Hypothalamus (tissue), 51 donors: ENCODE data around the gene TMEM161B.
"Not testable (repeated sequence)": the region's sequence is repeated elsewhere in the genome, so short reads cannot be mapped to it uniquely, and the experiment has no call there.

ENCODE experiments used
- DNase-seq, 51 donors: peaks; one replicate each; lab custom pipeline; 2025; lab: John Stamatoyannopoulos, UW

TMEM161B gene

DNA sequence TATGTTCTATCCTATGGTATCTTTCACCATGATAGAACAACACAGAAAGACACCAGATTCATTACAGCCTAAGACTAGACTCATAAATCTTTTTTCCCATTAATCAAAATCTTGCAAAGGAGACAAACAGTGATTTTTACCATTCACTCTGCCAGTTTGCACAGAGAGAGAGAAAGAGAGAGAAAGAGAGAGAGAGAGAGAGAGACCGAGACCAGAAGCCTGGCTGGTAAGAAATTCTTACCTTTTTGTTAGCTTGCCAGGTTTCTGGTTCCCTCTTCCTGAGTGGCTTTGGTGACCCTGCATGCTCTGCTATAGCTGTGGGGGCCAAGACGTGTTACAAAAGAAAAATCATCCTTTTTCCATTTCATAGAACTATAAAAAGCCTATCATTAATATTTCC, 18.6 kb downstream of the TMEM161B start:
- DNase-seq: no peak

DNA sequence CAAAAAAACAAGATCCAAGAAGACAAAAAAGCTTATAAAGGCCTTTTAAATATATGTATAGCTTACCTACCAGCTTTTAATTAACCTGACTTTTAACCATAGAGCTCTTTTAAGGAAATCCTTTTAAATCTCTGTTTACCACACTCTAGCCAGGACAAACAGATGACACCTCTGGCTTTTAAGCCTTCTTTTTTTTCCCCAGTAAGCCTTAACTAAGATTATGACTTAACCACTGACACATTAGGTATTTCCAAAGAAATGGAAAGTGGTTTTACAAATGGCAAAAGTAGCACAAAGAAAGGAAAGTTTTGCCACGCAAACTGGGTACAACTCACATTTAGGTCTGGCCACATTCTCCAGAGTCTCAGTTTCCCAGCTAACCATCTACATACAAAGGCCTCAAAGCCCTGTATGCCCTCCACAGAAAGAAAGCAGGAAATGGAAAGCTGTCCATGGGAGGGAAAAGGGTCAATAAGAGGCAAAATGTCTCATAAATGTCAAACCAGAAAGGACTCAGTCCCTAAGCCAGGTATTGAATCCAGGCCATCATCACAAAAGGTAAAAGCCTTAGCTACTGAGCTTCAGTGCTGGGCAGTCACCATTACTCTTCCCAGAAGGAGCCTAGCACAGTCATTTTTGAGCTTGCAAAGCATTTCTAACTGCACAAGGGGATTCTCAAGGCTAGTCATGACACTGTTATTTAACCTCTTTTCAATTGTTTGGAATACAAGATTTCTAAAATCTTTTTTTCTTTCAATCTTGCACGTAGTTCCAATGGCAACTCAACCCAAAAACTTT, 19.7 kb downstream of the TMEM161B start:
- no peak for DNase-seq

DNA sequence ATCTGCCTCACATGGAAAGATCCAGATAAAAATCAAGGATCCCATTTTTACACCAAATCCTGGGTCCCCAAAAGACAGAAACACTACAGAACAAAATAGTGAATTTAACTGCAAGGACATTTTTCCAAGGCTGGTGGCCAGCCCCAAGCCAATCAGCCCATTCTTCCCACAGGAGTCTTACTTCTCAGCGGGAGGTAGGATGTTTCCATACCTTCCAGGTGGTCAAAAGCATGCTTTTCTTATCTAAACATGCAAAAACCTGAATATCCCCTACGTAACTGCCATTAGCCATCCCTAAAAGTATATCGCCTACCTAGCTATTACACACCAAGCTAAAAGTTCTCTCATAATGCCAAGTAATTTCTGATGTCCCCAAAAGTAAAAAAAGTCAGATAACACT, 20.6 kb downstream of the TMEM161B start:
- no peak for DNase-seq

DNA sequence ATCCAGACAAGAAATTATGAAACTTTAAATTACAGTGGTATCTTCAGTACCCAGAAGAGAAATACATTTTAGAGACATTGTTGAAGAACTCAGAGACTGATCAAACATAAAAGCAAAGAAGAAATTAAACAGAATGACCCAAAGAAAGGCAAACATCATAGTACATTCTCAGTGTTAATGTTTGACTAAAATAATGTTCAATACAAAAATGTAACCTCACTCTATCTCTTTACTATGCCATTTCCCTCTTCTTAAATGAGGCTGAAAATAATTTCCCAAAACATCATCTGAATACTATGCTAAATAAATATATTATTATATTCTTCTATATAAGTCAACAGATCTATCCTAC, 22.8 kb downstream of the TMEM161B start:
- no peak for DNase-seq

DNA sequence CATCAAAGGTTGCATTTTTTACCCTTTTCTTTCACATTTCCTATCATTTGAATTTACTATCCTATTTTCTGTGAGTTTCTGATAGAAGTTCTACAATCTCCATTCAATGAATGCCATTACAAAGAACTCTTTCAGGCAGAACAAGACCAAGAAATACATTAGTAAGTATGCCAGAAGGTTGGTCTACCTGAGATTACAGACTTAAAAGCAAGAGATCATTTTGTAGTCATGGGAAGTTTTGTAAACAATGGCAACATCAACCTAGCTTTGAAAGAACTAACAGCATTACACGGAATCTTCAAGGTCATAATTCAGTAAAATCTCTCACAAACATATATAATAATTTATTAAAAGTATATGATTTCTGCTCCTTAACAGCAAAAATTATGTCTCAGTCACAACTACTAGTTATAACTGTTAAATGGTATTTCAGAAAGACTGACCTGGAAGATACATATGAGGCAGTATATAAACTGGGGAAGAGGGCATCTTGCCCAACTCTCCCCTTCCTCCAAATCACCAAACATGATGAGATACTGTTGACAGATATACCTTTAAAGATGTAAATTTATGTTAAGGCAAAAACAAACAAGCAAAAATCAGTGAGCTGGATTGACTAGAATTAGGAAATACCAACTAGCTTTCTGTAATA, 23.3 kb downstream of the TMEM161B start:
- no peak for DNase-seq

DNA sequence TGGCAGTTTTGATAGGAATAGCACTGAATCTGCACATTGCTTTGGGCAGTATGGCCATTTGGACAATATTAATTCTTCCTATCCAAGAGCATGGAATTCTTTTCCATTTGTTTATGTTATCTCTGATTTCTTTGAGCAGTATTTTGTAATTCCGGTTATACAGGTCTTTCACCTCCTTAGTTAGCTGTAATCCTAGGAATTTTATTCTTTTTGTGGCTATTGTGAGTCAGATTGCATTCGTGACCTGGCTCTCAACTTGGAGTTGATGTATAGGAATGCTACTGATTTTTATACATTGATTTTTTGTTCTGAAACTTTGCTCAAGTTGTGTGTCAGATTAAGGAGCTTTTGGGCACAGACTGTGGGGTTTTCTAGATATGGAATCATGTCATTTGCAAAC, 24.0 kb downstream of the TMEM161B start:
- no peak for DNase-seq

DNA sequence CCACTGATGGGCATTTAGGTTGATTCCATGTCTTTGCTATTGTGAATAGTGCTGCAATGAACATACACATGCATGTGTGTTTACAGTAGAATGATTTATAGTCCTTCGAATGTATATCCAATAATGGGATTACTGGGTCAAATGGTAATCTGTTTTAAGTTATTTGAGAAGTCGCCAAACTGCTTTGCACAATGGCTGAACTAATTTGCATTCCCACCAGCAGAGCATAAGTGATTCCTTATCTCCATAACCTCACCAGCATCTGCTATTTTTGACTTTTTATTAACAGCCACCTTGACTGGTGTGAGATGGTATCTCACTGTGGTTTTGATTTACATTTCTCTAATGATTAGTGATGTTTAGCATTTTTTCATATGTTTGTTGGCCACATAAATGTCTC, 25.2 kb downstream of the TMEM161B start:
- not testable (repeated sequence) for DNase-seq

DNA sequence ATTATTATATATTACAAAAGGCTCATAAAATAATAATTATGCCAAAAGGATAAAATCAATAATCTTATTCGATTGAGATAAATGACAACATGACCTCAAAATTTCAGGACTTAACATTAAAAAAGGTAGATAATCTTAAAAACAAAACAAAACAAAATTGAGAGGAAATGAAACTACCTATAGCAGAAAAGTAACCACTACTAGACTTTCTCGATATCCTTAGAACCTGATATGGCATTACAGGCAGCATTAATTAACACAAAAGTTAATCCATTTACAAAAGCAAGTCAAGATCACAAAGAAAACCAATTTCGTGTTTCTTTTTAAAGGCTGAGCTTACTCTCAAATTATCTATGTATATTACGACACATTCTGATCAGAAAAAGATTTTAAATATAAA, 29.9 kb downstream of the TMEM161B start:
- no peak for DNase-seq

DNA sequence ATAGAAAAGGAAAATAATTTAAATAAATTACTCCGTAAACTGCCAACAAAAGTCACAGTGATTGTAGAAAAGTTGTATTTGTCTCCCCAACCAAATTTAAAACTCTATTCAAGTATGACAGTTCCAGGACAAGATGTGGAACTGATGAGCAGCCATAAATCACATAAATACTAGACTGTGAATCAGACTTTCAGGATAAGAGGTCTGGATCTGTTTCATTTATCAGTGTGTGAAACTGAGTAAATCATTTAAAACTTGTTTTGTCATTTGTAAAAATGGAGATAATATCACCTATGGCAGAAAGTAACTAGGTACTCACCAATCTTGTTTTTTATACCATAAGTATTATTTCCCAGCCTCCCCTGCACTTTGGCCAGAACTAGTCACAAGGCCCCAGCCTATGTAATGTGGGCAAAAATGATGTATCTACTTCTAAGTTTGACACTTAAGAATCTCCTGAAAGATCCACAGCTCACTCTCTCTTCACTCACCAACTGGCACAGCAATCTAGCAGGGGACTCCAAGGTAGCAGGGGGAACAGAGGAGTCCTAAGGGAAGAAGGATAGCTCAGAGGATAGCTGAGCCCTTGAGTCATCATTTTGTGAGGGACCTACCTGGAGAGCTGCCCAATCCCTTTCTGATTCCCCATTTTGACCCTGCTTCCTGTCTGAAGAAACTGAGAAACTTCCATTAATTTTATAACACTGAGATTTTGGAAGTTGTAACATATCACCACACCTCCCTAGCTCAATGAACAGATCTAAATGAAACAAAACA, 31.6 kb downstream of the TMEM161B start:
- no peak for DNase-seq

DNA sequence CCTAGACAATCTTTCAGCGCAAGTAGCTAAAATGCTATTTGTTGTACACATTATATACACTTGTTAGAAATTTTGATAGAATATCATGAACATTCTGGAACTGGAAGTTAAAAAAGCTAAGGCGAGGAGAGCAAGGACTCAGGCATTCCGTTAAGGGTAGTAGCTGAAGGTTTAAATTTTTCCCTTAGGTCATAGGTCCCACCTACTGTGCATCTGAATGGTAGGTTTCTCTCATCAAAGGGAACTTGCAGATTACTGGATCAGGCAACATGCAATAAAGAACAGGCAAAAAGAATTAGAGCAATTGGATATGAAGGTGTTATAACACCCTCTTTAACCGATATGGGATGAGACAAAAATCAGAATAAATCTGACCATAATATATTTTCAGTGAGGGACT, 32.8 kb downstream of the TMEM161B start:
- DNase-seq: no peak

DNA sequence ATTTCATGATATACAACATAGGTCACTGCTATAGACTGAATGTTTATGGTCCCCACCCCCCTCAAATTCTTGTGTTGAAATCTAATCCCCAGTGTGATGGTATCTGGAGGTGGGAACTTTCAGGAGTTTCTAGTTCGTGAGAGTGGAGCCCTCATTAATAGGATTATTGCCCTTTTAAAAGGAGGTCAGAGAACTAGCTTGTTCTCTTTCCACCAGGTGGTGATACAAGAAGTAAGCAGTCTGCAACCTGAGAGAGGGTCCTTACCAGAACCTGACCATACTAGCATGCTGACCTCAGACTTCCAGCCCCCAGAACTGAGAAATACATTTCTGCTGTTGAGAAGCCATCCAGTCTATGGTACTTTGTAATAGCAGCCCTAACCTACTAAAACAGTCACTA, 33.3 kb downstream of the TMEM161B start:
- no peak for DNase-seq

DNA sequence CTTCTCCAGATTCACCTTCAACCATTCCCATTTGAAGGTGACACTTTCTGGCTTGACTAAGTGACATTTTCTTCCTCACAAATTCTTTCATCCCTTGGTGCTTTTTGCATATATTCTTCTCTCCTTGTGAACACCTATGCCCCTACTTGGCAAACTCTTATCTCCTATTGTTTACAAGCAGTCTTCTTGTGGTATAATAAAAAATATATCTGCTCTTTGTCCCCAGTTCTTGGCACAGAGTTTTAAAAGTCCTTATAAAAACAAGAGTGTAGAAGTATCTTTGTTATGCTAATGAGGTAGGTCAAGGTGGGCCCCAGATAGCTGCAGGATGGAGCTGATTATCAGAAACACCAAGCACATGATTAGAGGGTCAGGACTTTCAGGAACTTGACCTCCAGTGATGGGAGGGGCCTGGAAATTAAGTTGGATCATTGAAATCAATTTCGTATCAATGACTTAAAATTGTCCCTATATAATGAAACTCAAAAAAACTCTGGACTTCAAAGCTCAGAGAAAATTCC, 38.0 kb downstream of the TMEM161B start:
- DNase-seq: no peak

DNA sequence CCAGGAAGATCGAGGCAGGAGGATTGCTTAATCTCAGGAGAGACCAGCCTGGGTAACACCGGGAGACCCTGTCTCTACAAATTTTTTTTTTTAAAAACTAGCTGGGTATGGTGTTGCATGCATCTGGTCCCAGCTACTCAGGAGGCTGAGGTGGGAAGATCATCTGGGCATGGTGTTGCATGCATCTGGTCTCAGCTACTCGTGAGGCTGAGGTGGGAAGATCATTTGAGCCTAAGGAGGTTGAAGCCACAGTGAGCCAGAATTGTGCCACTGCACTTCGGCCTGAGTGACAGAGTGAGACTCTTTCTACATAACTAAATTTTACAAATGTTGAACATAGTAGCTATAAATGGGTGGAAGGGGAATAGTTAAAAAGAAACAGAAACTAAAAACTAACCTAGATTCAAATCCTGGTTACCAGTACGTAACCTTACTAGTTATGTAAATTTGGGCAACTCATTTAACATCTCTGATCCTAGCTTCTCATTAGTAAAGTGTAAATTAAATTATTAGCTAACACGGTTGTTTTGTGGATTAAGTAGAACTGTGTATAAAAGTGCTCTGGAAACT, 41.7 kb downstream of the TMEM161B start:
- DNase-seq: no peak

DNA sequence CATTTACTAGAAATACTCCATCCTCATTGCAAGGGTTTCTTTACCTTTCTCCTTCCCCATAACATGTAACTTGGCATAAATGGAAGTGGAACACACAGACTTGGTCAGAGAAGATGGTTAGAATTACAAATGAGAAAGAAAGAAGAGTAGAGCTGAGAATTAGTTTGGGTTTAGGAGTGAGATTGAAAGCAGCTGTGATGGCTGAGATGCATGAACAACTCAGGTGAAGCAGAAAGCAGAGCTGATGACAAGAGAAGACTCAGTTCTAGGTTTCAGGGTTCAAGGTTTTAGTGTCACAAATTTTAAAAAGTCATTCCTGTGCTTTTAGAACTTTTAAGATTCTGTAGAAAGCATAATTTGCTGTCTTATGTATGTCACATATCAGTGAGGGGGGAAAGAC, 54.0 kb downstream of the TMEM161B start:
- no peak for DNase-seq

DNA sequence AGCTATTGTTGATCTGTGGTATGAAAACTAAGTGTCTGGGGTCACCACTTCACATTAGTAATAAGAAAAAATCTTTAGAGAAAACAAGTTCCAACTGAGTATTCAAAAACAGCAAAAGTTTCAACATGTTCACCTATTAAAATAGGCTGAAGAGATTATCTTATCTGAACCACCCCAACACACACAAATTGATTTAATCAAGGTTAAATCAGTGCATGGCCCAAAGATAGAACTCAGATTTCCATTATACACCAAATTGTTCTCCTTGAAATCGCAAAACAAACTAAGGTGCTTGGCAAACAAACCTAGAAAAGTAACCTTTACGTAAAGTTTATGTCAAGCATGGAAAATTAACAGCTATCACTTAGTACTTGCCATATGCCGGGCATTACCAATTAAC, 61.1 kb downstream of the TMEM161B start:
- no peak for DNase-seq

DNA sequence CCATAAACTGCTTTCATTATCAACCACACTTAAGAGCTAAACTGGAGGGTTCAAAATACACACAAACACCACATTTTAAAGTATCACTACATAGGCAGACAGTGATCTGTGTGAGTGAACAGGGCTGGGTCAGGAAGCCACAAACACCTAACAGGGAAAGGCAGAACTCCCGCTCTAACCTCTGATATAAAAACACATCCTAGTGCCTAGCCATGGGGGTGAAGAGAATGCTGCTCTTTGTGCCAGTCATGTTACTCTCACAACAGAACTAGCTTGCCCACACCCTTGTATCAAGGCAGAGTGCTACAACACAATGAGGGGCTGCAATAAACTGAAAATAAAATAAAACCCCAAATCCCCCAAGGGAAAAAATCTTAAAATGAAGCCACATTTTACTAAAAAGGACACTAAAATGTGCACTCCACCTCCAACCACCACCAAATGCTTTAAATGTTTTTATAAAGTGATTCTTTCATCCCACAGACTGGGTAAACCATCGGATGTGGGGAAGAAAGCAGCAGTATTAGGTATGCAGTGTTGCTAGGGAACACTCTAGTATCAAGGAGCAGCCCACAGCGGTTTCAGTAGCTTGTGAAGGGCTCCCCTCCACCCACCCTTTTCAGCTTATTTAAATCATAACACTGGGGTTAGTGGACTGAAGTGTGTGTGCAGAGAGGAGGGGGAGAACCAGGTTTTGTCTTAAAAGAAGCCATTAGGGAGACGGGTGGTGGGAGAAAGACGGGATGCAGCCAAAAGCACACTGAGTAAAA, 64.5 kb downstream of the TMEM161B start:
- DNase-seq: peak in 5 of 51 donors; percentile 0 to 44 (median 3)

DNA sequence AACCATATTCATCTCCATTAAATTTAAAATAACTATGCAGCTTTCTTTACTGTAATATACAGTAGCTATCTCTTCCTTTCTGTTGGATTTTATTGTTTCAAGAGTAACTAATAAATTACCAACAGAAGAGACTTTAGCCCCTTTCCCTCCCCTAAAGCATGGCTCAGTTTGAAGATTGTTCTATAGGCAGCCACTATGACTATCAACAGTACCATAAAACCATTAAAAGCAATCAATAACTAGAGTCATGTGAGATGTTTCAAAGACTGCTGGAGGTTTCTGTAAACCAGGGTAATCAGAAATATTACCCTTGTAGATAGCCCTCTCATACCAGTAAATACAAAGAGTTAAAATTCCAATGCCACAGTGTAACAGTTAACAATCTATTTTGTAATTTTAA, 73.0 kb downstream of the TMEM161B start:
- DNase-seq: no peak

DNA sequence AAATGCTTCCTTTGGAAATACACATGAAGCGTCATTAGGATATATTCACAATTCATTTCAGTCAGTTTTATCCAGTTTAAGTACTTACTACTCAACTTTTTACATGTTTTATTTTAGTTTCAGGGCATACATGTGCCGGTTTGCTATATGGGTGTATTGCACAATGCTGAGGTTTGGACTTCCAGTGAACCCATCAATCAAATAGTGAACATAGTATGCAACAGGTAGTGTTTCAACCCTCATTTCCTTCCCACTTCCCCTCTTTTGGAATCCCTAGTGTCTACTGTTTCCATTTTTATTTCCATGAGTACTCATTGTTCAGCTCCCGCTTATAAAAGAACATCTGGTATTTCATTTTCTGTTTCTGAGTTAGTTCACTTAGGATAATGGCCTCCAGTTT, 74.7 kb downstream of the TMEM161B start:
- DNase-seq: no peak

DNA sequence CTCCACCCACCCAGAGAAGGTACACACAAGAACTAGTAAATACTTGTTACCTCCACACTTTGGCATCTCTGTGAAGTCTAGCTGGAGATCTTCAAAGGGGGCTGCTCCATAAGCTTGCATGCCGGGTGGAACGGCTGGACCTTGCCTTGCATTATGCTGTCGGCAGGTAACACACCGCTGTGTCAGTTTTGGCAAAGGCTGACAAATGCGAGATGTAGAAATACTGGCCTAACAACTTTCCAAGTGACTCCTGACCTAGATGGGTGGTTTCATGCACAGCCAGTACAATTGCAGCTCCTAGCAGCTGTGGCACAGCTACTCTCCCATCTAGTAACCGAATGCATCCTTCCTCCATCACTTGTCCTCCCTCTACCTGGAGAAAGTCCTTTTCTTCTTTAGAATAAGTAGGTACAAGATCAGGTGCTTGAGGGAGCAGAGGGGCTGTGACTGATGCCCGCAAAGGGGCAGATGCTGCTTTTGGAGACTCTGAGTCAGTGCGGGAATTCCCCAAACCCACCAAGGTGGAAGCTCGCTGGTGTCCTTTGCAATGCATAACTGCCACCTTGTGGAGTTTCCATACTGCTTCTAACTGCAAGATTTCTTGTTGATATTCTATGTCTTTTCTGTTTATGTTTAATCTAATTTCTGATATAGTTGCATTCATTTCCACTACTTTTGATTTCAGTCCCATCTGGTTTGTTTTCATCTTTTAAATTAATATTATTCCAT, 78.4 kb downstream of the TMEM161B start:
- peak in 21 of 51 donors; percentile 0 to 58 (median 11) for DNase-seq

DNA sequence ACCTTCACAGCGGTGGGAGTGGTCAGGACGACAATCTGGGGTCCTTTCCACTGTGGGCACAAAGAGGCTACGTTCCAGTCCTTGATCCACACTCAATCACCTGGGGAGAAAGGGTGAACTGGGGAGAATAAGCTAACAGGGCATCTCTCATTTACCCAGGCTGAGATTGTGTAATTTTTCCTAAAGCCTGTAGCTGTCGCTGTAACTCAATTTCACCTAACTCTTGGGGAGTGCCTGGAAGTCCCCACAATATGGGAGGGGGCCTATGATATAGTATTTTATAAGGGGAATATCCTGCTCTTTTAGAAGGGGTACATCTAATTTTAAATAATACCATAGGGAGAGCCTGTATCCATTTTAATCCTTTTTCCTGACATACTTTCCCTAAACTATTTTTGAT, 79.2 kb downstream of the TMEM161B start:
- DNase-seq: not testable (repeated sequence)
